AG04450 (cell line): ENCODE measurements around the gene TNFSF13. TPM values are rescaled to one million over a fixed set of nuclear protein-coding genes. Genes with fewer than 3 reads are reported as not detected.

Experiments
- CTCF ChIA-PET: fragments of 300-600, 350-600 bp; formaldehyde crosslinking; extraction: SDS; loops from one replicate; lab custom pipeline; 2022; ENCODE audit warnings: antibody characterized with exemption, inconsistent platforms; lab: Charles Lee
- POLR2A ChIA-PET: fragments of 350-600 bp; formaldehyde crosslinking; extraction: SDS; loops from one replicate; lab custom pipeline; 2021; ENCODE audit warnings: antibody characterized with exemption, inconsistent platforms; lab: Yijun Ruan, JAX
- DNase-seq: peaks from one replicate; pipeline ENCODE4 v3.0.0-alpha.2; 2011; ENCODE audit warnings: low read depth, low spot score
- H3K27ac ChIP-seq: one replicate; pipeline ENCODE4 v1.5.1; 2012; ENCODE audit warnings: low read depth, low read length, control low read depth
- H3K27me3 ChIP-seq: one replicate; pipeline ENCODE4 v1.6.0; 2012; ENCODE audit warnings: low read length; ENCODE audit not compliant: control insufficient read depth, insufficient read depth
- H3K4me3 ChIP-seq: 2 replicates; pipeline ENCODE4 v1.5.1; 2011; ENCODE audit warnings: mild to moderate bottlenecking, low read depth, low read length, control low read depth
- H3K9me3 ChIP-seq: 2 replicates; pipeline ENCODE4 v1.5.1; 2012; ENCODE audit warnings: low read length; ENCODE audit not compliant: control insufficient read depth, insufficient read depth
- CTCF ChIP-seq: IDR thresholded peaks from 2 replicates; pipeline ENCODE4 v1.5.1; 2011; ENCODE audit warnings: low read depth, low read length, control low read depth, inconsistent platforms
- polyA plus RNA-seq: library from polyadenylated mRNA; depleted of rRNA; stranded (reverse); fragments of >200 nt; gene quantifications from 2 replicates; pipeline ENCODE4 v1.2.3, GENCODE V29; 2011

Gene TNFSF13
- polyA plus RNA-seq, 1 experiment = 0.83 TPM

GRCh38 chr17:7528842-7529241 is 29.7 kb upstream of the TNFSF13 start:
- TF ChIP-seq CTCF = no peak
- CTCF ChIA-PET = no interaction called here
- DNase-seq = no peak
- H3K9me3 ChIP-seq = peaks cover 29% of the 10 kb centered on the region
- H3K4me3 ChIP-seq = no peak overlapping the region
- POLR2A ChIA-PET = no interaction called here
- H3K27me3 ChIP-seq = no peaks in the 10 kb centered on the region
- H3K27ac ChIP-seq = no peak overlapping the region

GRCh38 chr17:7530023-7530900 is 28.3 kb upstream of the TNFSF13 start:
- H3K9me3 ChIP-seq = peaks cover 29% of the 10 kb centered on the region
- H3K4me3 ChIP-seq = no peak overlapping the region
- POLR2A ChIA-PET = interaction anchor here (0.7 kb wide), 2 partner anchors 11 to 28 kb away, joined by 6 read pairs; no protein-coding TSS in a partner anchor
- no peak for TF ChIP-seq CTCF
- CTCF ChIA-PET = no interaction called here
- H3K27me3 ChIP-seq = no peaks in the 10 kb centered on the region
- no peak for DNase-seq
- no peak overlapping the region for H3K27ac ChIP-seq

GRCh38 chr17:7538050-7538449 is 20.5 kb upstream of the TNFSF13 start:
- Histone ChIP-seq H3K4me3 (no peak overlapping the region), H3K27me3 (no peaks in the 10 kb centered on the region), H3K9me3 (peaks cover 15% of the 10 kb centered on the region), H3K27ac (no peak overlapping the region)
- no peak for DNase-seq
- POLR2A ChIA-PET = no interaction called here
- no peak for TF ChIP-seq CTCF
- CTCF ChIA-PET = interaction anchor here (2.5 kb wide), 1 partner anchor 23 kb away, joined by 6 read pairs; the partner anchor contains the start of gene SENP3

GRCh38 chr17:7538891-7539545 is 19.5 kb upstream of the TNFSF13 start:
- POLR2A ChIA-PET = no interaction called here
- CTCF ChIA-PET = interaction anchor here (2.5 kb wide), 1 partner anchor 22 kb away, joined by 6 read pairs; the partner anchor contains the start of gene SENP3
- TF ChIP-seq CTCF = no peak
- peaks cover 15% of the 10 kb centered on the region for H3K9me3 ChIP-seq
- H3K4me3 ChIP-seq = no peak overlapping the region
- H3K27ac ChIP-seq = no peak overlapping the region
- no peak for DNase-seq
- H3K27me3 ChIP-seq = peaks cover 4% of the 10 kb centered on the region
